Parathyroid adenoma (tissue), 2 donors: ENCODE measurements around the gene PLIN1.

Source experiments
- H2AFZ ChIP-seq: fragments of 300-600 bp; sonication (generic); one replicate; pipeline ENCODE4 v1.7.0; 2017; ENCODE audit warnings: antibody characterized with exemption, mild to moderate bottlenecking
- H3K27ac ChIP-seq: fragments of 300-600 bp; sonication (generic); one replicate; pipeline ENCODE4 v1.7.0; 2017
- H3K27me3 ChIP-seq: fragments of 300-600 bp; sonication (generic); one replicate; pipeline ENCODE4 v1.7.0; 2017; ENCODE audit warnings: low read length; ENCODE audit not compliant: control insufficient read depth, insufficient read depth
- H3K36me3 ChIP-seq: fragments of 300-600 bp; sonication (generic); one replicate; pipeline ENCODE4 v1.7.0; 2017; ENCODE audit warnings: low read length; ENCODE audit not compliant: control insufficient read depth, insufficient read depth
- H3K4me1 ChIP-seq: fragments of 300-600 bp; sonication (generic); one replicate; pipeline ENCODE4 v1.7.0; 2017; ENCODE audit warnings: control low read depth
- H3K4me2 ChIP-seq: fragments of 300-600 bp; sonication (generic); one replicate; pipeline ENCODE4 v1.7.0; 2017; ENCODE audit warnings: low read length
- H3K4me3 ChIP-seq: fragments of 300-600 bp; sonication (generic); one replicate; pipeline ENCODE4 v1.7.0; 2017; ENCODE audit warnings: low read depth, low read length
- H3K79me2 ChIP-seq: fragments of 300-600 bp; sonication (generic); one replicate; pipeline ENCODE4 v1.7.0; 2017; ENCODE audit warnings: control low read depth
- H3K9ac ChIP-seq: fragments of 300-600 bp; sonication (generic); one replicate; pipeline ENCODE4 v1.7.0; 2017; ENCODE audit warnings: mild to moderate bottlenecking
- H3K9me3 ChIP-seq: fragments of 300-600 bp; sonication (generic); one replicate; pipeline ENCODE4 v1.7.0; 2017; ENCODE audit warnings: low read length; ENCODE audit not compliant: control insufficient read depth
- TF ChIP-seq, protein P1 (sequence below): fragments of 300-600 bp; sonication (generic); IDR thresholded peaks from one replicate; pipeline ENCODE4 v1.7.0; 2017; ENCODE audit warnings: antibody characterized with exemption, mild to moderate bottlenecking
- donor health status: primary hyperparathyroidism.

PLIN1 gene

DNA sequence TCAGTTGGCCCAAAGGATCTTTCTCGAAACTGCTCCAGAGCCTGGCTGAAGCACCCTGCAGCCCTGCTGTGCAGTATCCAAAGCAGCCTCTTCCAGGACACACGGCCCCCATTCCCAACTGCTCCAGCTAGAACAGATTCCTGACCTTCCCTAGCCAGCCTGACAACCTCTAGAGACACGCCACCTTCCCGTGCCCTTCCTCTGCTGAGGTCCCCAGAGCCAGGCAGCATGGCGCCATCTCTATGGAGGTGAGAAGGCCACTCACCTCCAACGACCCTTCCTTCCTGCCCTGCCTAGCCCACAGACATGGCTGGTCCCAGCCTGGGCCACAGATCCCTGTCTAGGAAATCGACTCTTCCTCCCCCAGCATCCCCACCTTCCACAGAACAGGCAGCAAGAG lies 27.0 kb downstream of the PLIN1 start:
- Histone ChIP-seq H3K4me3 (no peak overlapping the region), H3K4me2 (no peak overlapping the region), H3K9me3 (no peaks in the 10 kb centered on the region), H2AFZ (no peak overlapping the region), H3K9ac (no peak overlapping the region), H3K36me3 (no peaks in the 10 kb centered on the region), H3K27ac (no peak overlapping the region), H3K4me1 (no peaks in the 10 kb centered on the region), H3K27me3 (no peaks in the 10 kb centered on the region), H3K79me2 (no peaks in the 10 kb centered on the region)
- TF ChIP-seq, protein P1, sequence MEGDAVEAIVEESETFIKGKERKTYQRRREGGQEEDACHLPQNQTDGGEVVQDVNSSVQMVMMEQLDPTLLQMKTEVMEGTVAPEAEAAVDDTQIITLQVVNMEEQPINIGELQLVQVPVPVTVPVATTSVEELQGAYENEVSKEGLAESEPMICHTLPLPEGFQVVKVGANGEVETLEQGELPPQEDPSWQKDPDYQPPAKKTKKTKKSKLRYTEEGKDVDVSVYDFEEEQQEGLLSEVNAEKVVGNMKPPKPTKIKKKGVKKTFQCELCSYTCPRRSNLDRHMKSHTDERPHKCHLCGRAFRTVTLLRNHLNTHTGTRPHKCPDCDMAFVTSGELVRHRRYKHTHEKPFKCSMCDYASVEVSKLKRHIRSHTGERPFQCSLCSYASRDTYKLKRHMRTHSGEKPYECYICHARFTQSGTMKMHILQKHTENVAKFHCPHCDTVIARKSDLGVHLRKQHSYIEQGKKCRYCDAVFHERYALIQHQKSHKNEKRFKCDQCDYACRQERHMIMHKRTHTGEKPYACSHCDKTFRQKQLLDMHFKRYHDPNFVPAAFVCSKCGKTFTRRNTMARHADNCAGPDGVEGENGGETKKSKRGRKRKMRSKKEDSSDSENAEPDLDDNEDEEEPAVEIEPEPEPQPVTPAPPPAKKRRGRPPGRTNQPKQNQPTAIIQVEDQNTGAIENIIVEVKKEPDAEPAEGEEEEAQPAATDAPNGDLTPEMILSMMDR = no peak

DNA sequence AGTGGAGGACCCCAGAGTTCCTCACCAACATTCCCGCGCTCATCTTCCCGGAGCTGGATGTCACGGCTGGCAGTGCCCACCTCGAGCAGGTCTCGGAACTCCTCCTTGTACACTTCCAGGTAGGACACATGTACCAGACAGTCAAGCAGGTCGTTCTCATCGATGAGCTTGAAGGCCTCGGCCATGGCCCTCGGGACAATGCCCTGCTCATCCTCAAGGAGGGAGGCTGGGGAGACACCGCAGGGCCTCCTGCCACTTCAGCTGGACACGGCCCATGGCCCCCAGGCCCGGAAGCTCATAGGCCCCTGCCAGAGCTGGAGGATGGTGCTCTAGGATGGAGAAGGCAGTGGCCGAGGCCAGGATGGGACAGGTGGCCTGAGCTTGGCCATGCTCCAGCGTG lies 29.5 kb downstream of the PLIN1 start:
- H3K4me2 ChIP-seq = no peak overlapping the region
- H3K79me2 ChIP-seq = no peaks in the 10 kb centered on the region
- H3K36me3 ChIP-seq = no peaks in the 10 kb centered on the region
- no peaks in the 10 kb centered on the region for H3K4me1 ChIP-seq
- H3K9ac ChIP-seq = no peak overlapping the region
- H3K4me3 ChIP-seq = no peak overlapping the region
- H3K27ac ChIP-seq = no peak overlapping the region
- no peak overlapping the region for H2AFZ ChIP-seq
- no peaks in the 10 kb centered on the region for H3K9me3 ChIP-seq
- TF ChIP-seq, protein P1 = no peak
- no peaks in the 10 kb centered on the region for H3K27me3 ChIP-seq

DNA sequence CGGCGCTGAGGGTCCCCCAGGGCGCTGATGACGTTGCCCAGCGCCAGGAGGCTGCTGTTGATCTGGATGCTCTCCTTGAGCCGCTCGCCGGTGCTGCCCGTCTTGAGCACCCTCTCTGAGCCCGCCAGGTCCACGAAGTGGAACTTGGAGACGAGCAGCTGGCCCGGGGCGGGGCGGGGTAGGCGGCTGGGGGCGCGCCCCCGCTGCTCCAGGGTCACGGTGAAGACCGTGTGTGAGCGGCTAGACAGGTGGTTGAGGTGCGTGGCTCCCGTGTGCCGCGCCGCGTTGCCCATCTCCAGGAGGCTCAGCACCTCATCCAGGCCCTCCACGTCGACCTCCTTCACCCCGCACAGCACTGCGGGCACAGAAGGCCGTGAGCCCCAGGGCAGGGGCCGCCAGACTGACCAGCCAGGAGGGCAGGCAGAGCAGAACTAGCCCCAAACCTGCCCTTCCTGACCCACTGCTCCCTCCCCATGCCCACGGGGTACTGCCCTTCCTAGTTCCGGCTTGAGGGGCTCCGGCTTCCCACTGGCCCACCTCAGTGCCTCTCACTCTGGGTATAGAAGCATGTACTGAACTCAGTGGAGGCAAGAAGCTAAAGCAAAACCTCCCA lies 30.0 kb downstream of the PLIN1 start:
- no peak overlapping the region for H3K9ac ChIP-seq
- H3K4me3 ChIP-seq = no peak overlapping the region
- no peak overlapping the region for H3K4me2 ChIP-seq
- H3K79me2 ChIP-seq = no peaks in the 10 kb centered on the region
- H3K9me3 ChIP-seq = no peaks in the 10 kb centered on the region
- H2AFZ ChIP-seq = no peak overlapping the region
- no peak overlapping the region for H3K27ac ChIP-seq
- H3K36me3 ChIP-seq = no peaks in the 10 kb centered on the region
- no peaks in the 10 kb centered on the region for H3K4me1 ChIP-seq
- TF ChIP-seq, protein P1 = no peak
- H3K27me3 ChIP-seq = no peaks in the 10 kb centered on the region

DNA sequence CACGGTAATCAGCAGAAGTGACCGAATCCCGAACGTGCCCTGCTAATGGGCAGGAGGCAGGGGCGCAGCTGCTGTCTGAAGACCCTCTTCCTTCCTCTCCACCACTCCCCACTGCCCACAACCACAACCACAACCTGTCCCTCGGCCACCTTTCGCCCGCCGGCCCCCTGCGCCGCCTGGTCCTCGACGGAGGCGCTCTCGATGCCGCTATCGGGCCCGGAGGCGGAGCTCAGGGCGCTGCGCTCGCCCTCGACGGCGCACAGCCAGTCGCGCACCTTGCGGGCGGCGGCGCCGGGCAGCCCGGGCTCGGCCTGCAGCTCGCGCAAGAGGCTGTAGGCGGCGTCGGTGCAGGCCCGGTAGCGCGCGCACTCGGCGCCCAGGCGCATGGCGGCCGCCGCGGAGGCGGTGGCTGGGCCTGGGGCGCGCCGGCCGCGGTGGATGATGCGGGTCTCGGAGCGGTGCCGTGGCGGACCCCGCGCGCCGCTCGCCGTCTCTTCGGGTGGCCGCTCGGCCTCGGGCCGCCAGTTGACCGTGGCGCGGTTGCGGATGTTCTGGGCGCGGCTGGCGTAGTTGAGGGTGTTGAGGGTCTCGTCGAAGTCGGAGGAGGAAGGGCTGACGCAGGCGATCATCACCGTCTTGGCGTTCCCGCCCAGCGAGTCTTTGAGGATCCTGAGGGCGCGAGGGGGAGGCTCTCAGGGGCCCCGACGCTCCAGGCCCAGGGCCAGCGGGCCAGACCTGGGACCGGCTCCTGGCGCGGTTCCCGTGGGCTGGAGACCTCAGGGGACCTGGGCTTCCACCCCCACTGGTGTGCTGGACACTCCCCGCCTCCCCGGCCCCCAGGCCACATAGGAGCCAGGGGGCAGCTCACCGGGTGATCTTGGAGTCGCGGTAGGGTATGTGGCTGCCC lies 30.8 kb downstream of the PLIN1 start:
- Histone ChIP-seq H2AFZ (no peak overlapping the region), H3K27me3 (no peaks in the 10 kb centered on the region), H3K9ac (no peak overlapping the region), H3K9me3 (no peaks in the 10 kb centered on the region), H3K4me1 (no peaks in the 10 kb centered on the region), H3K4me2 (no peak overlapping the region), H3K27ac (no peak overlapping the region), H3K36me3 (no peaks in the 10 kb centered on the region), H3K79me2 (no peaks in the 10 kb centered on the region), H3K4me3 (no peak overlapping the region)
- TF ChIP-seq, protein P1 = no peak
